Neural crest cell (in vitro differentiated cells): ENCODE data around the gene ASAP3. TPM values are rescaled to one million over a fixed set of nuclear protein-coding genes. Genes with fewer than 3 reads are reported as not detected.
"Not testable (repeated sequence)": the region's sequence is repeated elsewhere in the genome, so short reads cannot be mapped to it uniquely, and the experiment has no call there.

ENCODE experiments used
- DNase-seq: peaks from one replicate; pipeline ENCODE4 v3.0.0; 2021; ENCODE audit warnings: low read depth, mixed read lengths, low spot score
- H3K27ac Mint-ChIP-seq: one replicate; pipeline ENCODE4 v1.8.0; 2021; ENCODE audit warnings: mild to moderate bottlenecking, mixed read lengths; ENCODE audit not compliant: unreplicated experiment
- H3K27me3 Mint-ChIP-seq: 2 replicates; pipeline ENCODE4 v1.8.0; 2021; ENCODE audit warnings: low read depth, mild to moderate bottlenecking, mixed read lengths
- H3K36me3 Mint-ChIP-seq: 2 replicates; pipeline ENCODE4 v1.8.0; 2021; ENCODE audit warnings: low read depth, mild to moderate bottlenecking, mixed read lengths
- H3K4me1 Mint-ChIP-seq: 2 replicates; pipeline ENCODE4 v1.8.0; 2021; ENCODE audit warnings: mixed read lengths
- H3K4me3 Mint-ChIP-seq: one replicate; pipeline ENCODE4 v1.8.0; 2021; ENCODE audit warnings: mild to moderate bottlenecking, mixed read lengths
- H3K9me3 Mint-ChIP-seq: 2 replicates; pipeline ENCODE4 v1.8.0; 2021; ENCODE audit warnings: mixed read lengths
- total RNA-seq: library from RNA; stranded (reverse); gene quantifications from 2 replicates; pipeline ENCODE4 v1.2.1, GENCODE V29; 2021
- TF ChIP-seq, protein P1 (sequence below): fragments of 200-600 bp; sonication (generic); conservative IDR thresholded peaks from 2 replicates; pipeline ENCODE4 v1.5.0; 2021; ENCODE audit warnings: antibody characterized with exemption, mild to moderate bottlenecking

Gene ASAP3
- total RNA-seq, 1 donor from 2014 or later = 45.8 TPM

DNA sequence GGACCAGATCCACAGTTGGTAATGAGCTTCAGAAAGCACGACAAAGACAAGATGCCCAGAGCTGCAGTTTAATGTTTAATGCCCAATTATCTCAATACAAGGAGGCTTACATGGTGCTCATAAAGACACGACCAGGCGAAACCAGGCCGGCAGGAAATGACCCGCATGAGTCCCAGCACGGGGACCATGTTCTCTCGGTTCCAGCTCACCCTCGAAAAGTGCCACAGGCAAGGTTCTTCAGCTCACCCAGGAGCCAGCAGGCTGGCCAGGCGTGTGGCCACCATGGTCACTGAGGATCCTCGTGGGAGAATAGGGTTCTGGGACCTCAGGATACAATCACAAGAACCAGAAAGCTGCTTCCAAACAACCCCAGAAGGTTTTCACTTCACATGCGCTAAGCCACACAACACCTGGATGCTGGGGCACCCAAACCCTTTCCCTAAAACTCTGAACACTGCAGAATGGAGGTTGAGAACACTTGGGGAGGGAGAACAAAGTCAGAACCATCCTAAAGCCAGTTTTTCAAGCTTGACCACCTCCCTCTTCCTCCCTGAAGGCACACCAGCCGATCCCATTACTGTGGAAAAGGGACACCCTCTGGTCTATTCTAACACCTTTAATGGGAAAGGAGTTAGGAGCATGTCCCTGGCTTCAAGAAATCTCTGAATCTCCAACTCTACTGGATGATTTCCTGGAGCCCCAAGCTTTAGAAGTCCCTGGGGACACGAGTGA is 22.6 kb upstream of the ASAP3 start:
- H3K27ac Mint-ChIP-seq = peak overlapping the region; percentile 40
- TF ChIP-seq, protein P1, sequence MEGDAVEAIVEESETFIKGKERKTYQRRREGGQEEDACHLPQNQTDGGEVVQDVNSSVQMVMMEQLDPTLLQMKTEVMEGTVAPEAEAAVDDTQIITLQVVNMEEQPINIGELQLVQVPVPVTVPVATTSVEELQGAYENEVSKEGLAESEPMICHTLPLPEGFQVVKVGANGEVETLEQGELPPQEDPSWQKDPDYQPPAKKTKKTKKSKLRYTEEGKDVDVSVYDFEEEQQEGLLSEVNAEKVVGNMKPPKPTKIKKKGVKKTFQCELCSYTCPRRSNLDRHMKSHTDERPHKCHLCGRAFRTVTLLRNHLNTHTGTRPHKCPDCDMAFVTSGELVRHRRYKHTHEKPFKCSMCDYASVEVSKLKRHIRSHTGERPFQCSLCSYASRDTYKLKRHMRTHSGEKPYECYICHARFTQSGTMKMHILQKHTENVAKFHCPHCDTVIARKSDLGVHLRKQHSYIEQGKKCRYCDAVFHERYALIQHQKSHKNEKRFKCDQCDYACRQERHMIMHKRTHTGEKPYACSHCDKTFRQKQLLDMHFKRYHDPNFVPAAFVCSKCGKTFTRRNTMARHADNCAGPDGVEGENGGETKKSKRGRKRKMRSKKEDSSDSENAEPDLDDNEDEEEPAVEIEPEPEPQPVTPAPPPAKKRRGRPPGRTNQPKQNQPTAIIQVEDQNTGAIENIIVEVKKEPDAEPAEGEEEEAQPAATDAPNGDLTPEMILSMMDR = no peak
- peaks cover 8% of the 10 kb centered on the region for H3K4me1 Mint-ChIP-seq
- H3K4me3 Mint-ChIP-seq = no peak overlapping the region
- no peaks in the 10 kb centered on the region for H3K36me3 Mint-ChIP-seq
- H3K9me3 Mint-ChIP-seq = no peaks in the 10 kb centered on the region
- no peak for DNase-seq
- H3K27me3 Mint-ChIP-seq = no peaks in the 10 kb centered on the region

DNA sequence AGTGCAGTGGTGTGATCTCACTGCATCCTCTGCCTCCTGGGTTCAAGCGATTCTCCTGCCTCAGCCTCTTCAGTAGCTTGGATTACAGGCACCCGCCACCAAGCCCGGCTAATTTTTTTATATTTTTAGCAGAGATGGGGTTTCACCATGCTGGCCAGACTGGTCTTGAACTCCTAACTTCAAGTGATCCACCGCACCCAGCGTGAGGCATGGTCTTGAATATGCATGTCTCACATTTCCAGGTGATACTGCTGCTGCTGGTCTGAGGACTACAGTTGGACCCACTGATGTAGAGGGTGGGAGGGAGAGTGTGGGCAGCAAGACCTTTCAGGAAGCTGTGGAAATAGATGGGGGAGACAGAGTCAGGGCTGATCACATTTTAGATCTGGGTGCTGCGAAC is 21.9 kb upstream of the ASAP3 start:
- H3K27ac Mint-ChIP-seq = peak overlapping the region; percentile 40

DNA sequence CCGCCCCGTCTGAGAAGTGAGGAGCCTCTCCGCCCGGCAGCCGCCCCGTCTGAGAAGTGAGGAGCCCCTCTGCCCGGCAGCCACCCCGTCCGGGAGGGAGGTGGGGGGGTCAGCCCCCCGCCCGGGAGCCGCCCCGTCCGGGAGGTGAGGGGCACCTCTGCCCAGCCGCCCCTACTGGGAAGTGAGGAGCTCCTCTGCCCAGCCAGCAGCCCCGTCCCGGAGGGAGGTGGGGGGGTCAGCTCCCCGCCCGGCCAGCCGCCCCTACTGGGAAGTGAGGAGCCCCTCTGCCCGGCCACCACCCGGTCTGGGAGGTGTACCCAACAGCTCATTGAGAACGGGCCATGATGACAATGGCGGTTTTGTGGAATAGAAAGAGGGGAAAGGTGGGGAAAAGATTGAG is 20.2 kb upstream of the ASAP3 start:
- H3K9me3 Mint-ChIP-seq, H3K4me3 Mint-ChIP-seq, H3K36me3 Mint-ChIP-seq, H3K27ac Mint-ChIP-seq, H3K27me3 Mint-ChIP-seq, DNase-seq: not testable (repeated sequence)
- H3K4me1 Mint-ChIP-seq = peaks cover 14% of the 10 kb centered on the region

More for the DNA sequence above, 21.9 kb upstream of the ASAP3 start:
- Mint-ChIP-seq H3K36me3 (no peaks in the 10 kb centered on the region), H3K27me3 (no peaks in the 10 kb centered on the region), H3K4me1 (peaks cover 8% of the 10 kb centered on the region), H3K4me3 (no peak overlapping the region), H3K9me3 (no peaks in the 10 kb centered on the region)
- DNase-seq = no peak
- TF ChIP-seq, protein P1 = no peak

DNA sequence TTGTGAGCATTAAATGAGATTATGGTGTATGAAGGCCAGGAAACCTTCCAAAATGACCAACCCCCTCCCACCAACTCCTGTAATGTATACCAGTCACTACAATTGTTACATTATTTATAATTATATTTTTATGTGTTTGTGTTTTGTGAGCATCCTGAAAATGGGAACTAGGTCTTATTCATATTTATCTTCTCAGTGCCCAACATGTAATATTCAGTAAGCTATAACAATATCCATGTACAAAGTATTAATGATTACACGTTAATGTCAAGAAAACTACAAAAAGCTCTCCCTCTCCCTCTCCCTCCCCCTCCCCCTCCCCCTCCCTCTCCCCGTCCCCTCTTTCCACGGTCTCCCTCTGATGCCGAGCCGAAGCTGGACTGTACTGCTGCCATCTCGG is 19.0 kb upstream of the ASAP3 start:
- no peaks in the 10 kb centered on the region for H3K36me3 Mint-ChIP-seq
- no peaks in the 10 kb centered on the region for H3K9me3 Mint-ChIP-seq
- peaks cover 2% of the 10 kb centered on the region for H3K27me3 Mint-ChIP-seq
- no peak overlapping the region for H3K4me3 Mint-ChIP-seq
- H3K27ac Mint-ChIP-seq = no peak overlapping the region
- DNase-seq = no peak
- peaks cover 14% of the 10 kb centered on the region for H3K4me1 Mint-ChIP-seq
- TF ChIP-seq, protein P1 = no peak

DNA sequence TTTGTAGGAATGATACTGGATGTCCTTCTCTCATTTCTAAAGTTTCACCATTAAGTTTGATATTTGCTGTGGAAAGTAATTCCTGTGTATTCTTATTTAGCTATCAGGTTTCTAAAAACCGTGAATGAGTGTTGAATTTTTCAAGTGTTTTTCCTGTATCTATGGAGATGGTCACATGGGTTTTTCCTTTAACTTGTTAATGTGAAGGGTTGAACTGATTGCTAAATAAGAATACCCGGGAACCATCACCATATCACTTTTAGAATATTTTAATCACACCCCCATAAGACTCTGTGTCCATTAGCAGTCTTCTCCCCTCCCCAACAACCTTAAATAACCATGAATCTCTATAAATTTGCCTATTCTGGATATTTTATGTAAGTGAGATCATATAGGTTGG is 16.5 kb upstream of the ASAP3 start:
- TF ChIP-seq, protein P1 = no peak
- no peaks in the 10 kb centered on the region for H3K9me3 Mint-ChIP-seq
- peak overlapping the region; percentile 64 for H3K27ac Mint-ChIP-seq
- no peak overlapping the region for H3K4me3 Mint-ChIP-seq
- DNase-seq = no peak
- no peaks in the 10 kb centered on the region for H3K36me3 Mint-ChIP-seq
- H3K4me1 Mint-ChIP-seq = peaks cover 14% of the 10 kb centered on the region
- H3K27me3 Mint-ChIP-seq = peaks cover 2% of the 10 kb centered on the region

DNA sequence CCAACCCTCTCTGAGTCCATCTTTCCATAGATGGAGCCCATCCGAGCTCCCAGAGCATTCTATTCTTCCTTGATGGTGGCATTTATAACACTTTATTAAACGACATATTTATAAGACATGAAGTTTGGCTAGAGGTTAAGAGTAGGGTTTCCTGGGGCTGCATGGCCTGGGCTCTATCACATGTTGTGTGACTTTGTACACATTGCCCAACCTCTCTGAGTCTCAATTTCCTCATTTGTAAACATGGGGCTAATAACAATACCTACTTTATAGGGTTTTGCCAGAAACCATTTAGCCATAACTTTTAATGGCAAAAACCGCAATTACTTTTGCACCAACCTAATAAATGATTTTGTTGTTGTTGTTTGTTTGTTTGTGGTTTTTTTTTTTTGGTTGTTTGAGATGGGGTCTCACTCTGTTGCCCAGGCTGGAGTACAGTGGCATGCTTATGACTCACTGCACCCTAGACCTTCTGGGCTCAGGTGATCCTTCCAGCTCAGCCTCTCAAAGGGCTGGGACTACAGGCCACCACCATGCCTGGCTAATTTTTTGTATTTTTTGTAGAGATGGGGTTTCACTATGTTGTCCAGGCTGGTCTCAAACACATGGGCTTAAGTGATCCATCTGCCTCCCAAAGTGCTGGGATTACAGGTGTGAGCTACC is 13.9 kb upstream of the ASAP3 start:
- Mint-ChIP-seq H3K9me3 (no peaks in the 10 kb centered on the region), H3K27me3 (peaks cover 4% of the 10 kb centered on the region), H3K36me3 (no peaks in the 10 kb centered on the region), H3K4me1 (peaks cover 6% of the 10 kb centered on the region), H3K27ac (no peak overlapping the region), H3K4me3 (no peak overlapping the region)
- TF ChIP-seq, protein P1 = no peak
- no peak for DNase-seq
